Lower leg skin (tissue), 4 donors: ENCODE data around the gene BAHCC1. TPM values are rescaled to one million over a fixed set of nuclear protein-coding genes. Genes with fewer than 3 reads are reported as not detected.

Experiments used
- DNase-seq, 2 donors: peaks; one replicate each; pipeline ENCODE4 v3.0.0-alpha.2; 2019; ENCODE audit warnings: low spot score in 2 of 2
- H3K4me3 ChIP-seq: fragments of 200-600 bp; sonication (generic); 2 replicates; pipeline ENCODE4 v1.5.1; 2017; ENCODE audit warnings: mild to moderate bottlenecking, low read depth; ENCODE audit not compliant: poor library complexity, severe bottlenecking
- CTCF ChIP-seq, 3 donors: fragments of 450-650 bp; IDR thresholded peaks; one replicate each; pipeline ENCODE4 v1.5.1; 2016; ENCODE audit warnings: antibody characterized with exemption in 3 of 3, mild to moderate bottlenecking in 3 of 3, moderate library complexity in 2 of 3
- POLR2A ChIP-seq, 2 donors: fragments of 450-650 bp; IDR thresholded peaks; one replicate each; pipeline ENCODE4 v1.6.1; 2016 to 2017; ENCODE audit warnings: antibody characterized with exemption in 2 of 2, mild to moderate bottlenecking in 1 of 2, moderate library complexity in 1 of 2
- WGBS, 2 donors: methylation state at CpG; one replicate each; pipeline ENCODE4 v1.1.5; 2018; 5-methylcytosine and 5-hydroxymethylcytosine counted together
- intact Hi-C: fragments of 100-400 bp; cut with DNase I; formaldehyde crosslinking; loops from one replicate; pipeline ENCODE4 v1.15.0; 2023; ENCODE audit warnings: low total_unique reads
- total RNA-seq, 4 donors: library from RNA; depleted of rRNA; stranded (reverse); fragments of >200 nt; gene quantifications; one replicate each; pipeline ENCODE4 v1.1.0, GENCODE V29; 2016

The BAHCC1 gene
- total RNA-seq, 4 donors from 2014 or later = 4.1 to 14.2 (median 10.0) TPM

DNA sequence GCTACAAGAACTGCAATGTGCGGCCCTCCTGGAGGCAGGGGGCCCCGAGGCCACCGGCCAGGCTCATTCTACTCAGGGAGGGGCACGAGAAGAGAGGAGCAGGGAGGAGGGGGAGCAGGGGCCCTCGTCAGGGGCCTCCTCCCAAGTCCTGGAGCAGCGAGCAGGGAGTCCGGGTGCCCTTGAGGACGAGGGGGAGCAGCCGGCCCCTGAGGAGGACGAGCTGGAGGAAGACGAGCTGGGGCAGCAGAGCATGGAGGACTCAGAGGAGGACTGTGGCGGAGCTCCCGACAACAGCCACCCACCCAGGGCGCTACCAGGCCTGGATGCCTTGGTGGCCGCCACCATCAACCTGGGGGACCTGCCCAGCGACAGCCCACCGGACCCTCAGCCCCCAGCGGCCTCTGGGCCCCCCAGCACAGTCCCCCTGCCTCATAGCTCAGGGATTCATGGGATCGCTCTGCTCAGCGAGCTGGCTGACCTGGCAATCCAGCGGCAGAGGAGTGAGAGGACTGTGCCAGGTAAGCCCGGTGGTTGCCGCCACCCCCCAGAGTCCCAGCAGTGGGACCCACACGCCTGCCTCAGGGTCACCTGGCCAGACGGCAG, 52.2 kb downstream of the BAHCC1 start:
- no peak overlapping the region for H3K4me3 ChIP-seq
- 92 to 95% methylated on average over 15 to 21 of the region's 25 CpGs for WGBS, 2 donors
- TF ChIP-seq CTCF (IDR thresholded peaks at IDR 0.05) (no peak), POLR2A (IDR thresholded peaks at IDR 0.05) (no peak)
- intact Hi-C loops = no loop called here
- DNase-seq = no peak

- 93 to 94% methylated on average over 14 to 20 of the region's 25 CpGs for WGBS, 2 donors
- no peak overlapping the region for H3K4me3 ChIP-seq
Measured at GRCh38 chr17:81448442-81448841, 53.2 kb downstream of the BAHCC1 start.

GRCh38 chr17:81448950-81449349, 53.7 kb downstream of the BAHCC1 start:
- no peak for TF ChIP-seq POLR2A (IDR thresholded peaks at IDR 0.05)
- no peak for TF ChIP-seq CTCF (IDR thresholded peaks at IDR 0.05)
- intact Hi-C loops = no loop called here
- 89 to 98% methylated on average over 5 to 9 of the region's 12 CpGs for WGBS, 2 donors
- H3K4me3 ChIP-seq = no peak overlapping the region
- DNase-seq = no peak

More at GRCh38 chr17:81448442-81448841, 53.2 kb downstream of the BAHCC1 start:
- no peak for DNase-seq
- intact Hi-C loops = no loop called here
- TF ChIP-seq POLR2A (IDR thresholded peaks at IDR 0.05) (no peak), CTCF (IDR thresholded peaks at IDR 0.05) (no peak)

DNA sequence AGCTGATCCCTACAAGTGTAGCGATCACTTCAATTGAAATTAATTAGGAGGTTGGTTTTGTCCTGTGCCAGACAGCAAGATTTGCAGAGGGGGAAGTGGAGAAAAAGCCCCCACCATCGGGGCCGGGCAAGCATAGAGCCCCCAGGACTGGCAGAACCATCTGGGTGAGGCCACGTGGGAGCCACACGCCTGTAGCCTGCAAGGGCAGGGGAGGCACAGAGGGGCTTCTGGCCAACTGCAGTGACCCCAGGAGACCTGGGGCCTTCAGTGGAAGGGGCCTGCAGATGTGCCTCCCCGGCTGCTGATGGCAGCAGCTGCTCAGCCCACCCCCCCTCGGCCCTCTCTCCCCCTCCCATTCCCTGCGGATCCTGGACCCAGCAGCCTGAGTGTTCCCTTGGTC, 54.1 kb downstream of the BAHCC1 start:
- no peak for DNase-seq
- intact Hi-C loops = no loop called here
- no peak for TF ChIP-seq POLR2A (IDR thresholded peaks at IDR 0.05)
- TF ChIP-seq CTCF (IDR thresholded peaks at IDR 0.05) = no peak
- no peak overlapping the region for H3K4me3 ChIP-seq
- 69 to 81% methylated on average over 5 to 8 of the region's 8 CpGs for WGBS, 2 donors

- no peak for DNase-seq
- TF ChIP-seq POLR2A (IDR thresholded peaks at IDR 0.05) = no peak
- no peak for TF ChIP-seq CTCF (IDR thresholded peaks at IDR 0.05)
- WGBS, 2 donors = 84 to 91% methylated on average over 5 to 20 of the region's 26 CpGs
- H3K4me3 ChIP-seq = no peak overlapping the region
- intact Hi-C loops = no loop called here
Measured at GRCh38 chr17:81451823-81452222, 56.6 kb downstream of the BAHCC1 start.

DNA sequence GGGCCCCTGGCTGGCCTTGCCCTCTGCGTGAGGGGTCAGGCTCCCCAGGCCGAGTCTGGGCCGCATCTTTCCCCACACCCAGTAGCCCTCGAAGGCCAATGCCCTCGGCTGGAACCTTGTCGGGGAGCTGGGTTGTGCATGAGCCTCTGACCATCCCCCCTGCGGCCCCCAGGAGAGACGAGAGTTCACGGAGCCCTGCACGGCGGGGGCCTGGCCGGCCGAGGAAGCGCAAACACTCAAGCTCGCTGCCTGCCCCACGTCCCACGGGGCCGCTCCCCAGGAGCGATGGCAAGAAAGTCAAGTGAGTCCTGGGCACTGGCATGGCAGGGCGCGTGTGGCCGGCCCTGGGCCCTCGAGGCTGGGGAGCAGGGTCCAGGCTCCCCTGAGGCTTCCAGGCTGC, 57.3 kb downstream of the BAHCC1 start:
- WGBS, 2 donors = 90 to 95% methylated on average over 13 to 16 of the region's 23 CpGs
- TF ChIP-seq POLR2A (IDR thresholded peaks at IDR 0.05) = no peak
- TF ChIP-seq CTCF (IDR thresholded peaks at IDR 0.05) = no peak
- intact Hi-C loops = no loop called here
- no peak overlapping the region for H3K4me3 ChIP-seq
- no peak for DNase-seq
